K562 (cell line): ENCODE data around the gene AGA. TPM values are rescaled to one million over a fixed set of nuclear protein-coding genes. Genes with fewer than 3 reads are reported as not detected.

ENCODE experiments used
- ATAC-seq: fragments of 200-7000 bp; cut with Tn5 transposase; 3 replicates; pipeline ENCODE4 v1.9.1; 2020; ENCODE audit warnings: moderate library complexity
- BruUV-seq: library from RNA; stranded (reverse); fragments of 400-500 nt; replicated peaks from 2 replicates; lab custom pipeline; 2021; lab: Mats Ljungman, UMichigan
- CTCF ChIA-PET: fragments of 300-600 bp; formaldehyde crosslinking; extraction: SDS; loops from one replicate; lab custom pipeline; 2021; ENCODE audit warnings: low intra/inter-chr PET ratio; lab: Yijun Ruan, JAX
- POLR2A ChIA-PET: fragments of 300-600, 350-650 bp; sonication (Branson Sonifier 250); formaldehyde crosslinking; extraction: SDS; loops from one replicate; lab custom pipeline; 2021; ENCODE audit warnings: antibody characterized with exemption, inconsistent platforms; lab: Yijun Ruan, JAX
- DNase-seq, 4 experiments: peaks; one replicate each; pipeline versions ENCODE4 v3.0.0 to v3.0.0-alpha.2; 2011 to 2018; ENCODE audit warnings: low spot score in 3 of 4, mixed read lengths in 3 of 4; ENCODE audit errors: extremely low read depth in 1 of 4
- FAIRE-seq: peaks from 2 replicates; lab custom pipeline; 2011; peaks lifted over from hg19 to GRCh38; lab: Jason Lieb, UNC
- H2AFZ ChIP-seq: 2 replicates; pipeline ENCODE4 v1.6.0; 2011; ENCODE audit warnings: low read depth, low read length, control low read depth, inconsistent platforms
- H3K27ac ChIP-seq: fragments of 200-600 bp; 3 replicates; pipeline ENCODE4 v1.8.0; 2011; ENCODE audit warnings: low read depth, mild to moderate bottlenecking, control low read depth, inconsistent platforms, low read length, moderate library complexity, mixed read lengths; ENCODE audit errors: extremely low read depth
- H3K27me3 ChIP-seq, 2 experiments: fragments of 300-600 bp in 1 of 2; 2 replicates in 1 of 2; 3 replicates in 1 of 2; pipeline versions ENCODE4 v1.6.0 to v1.8.0; 2011; ENCODE audit warnings: inconsistent platforms in 2 of 2, low read length in 2 of 2, mild to moderate bottlenecking in 1 of 2, mixed read lengths in 1 of 2, moderate library complexity in 1 of 2; ENCODE audit not compliant: control insufficient read depth in 2 of 2, insufficient read depth in 2 of 2
- H3K36me3 ChIP-seq: fragments of 300-600 bp; 3 replicates; pipeline ENCODE4 v1.8.0; 2011; ENCODE audit warnings: mild to moderate bottlenecking, low read length, inconsistent platforms; ENCODE audit not compliant: control insufficient read depth, insufficient read depth
- H3K4me1 ChIP-seq, 2 experiments: fragments of 200-600 bp in 1 of 2; replicated peaks in 1 of 2; 2 replicates in 1 of 2; 3 replicates in 1 of 2; pipeline versions ENCODE4 v1.5.1 to v1.8.0; 2011; ENCODE audit warnings: inconsistent platforms in 2 of 2, low read length in 2 of 2, mild to moderate bottlenecking in 1 of 2, mixed read lengths in 1 of 2, moderate library complexity in 1 of 2; ENCODE audit not compliant: control insufficient read depth in 2 of 2, insufficient read depth in 2 of 2
- H3K4me2 ChIP-seq: 2 replicates; pipeline ENCODE4 v1.6.1; 2011; ENCODE audit warnings: low read length, control low read depth, inconsistent platforms, mixed read lengths; ENCODE audit not compliant: insufficient read depth
- H3K4me3 ChIP-seq: fragments of 200-600 bp; sonication (generic), shearing (Covaris generic); 2 replicates; pipeline ENCODE4 v1.5.1; 2016; ENCODE audit warnings: control low read depth, inconsistent platforms
- H3K79me2 ChIP-seq: fragments of 200-600 bp; 3 replicates; pipeline ENCODE4 v1.8.0; 2011; ENCODE audit warnings: low read length, inconsistent platforms; ENCODE audit not compliant: control insufficient read depth, insufficient read depth
- H3K9ac ChIP-seq, 2 experiments: 2 replicates each; pipeline versions ENCODE4 v1.6.0 to v1.6.1; 2011; ENCODE audit warnings: low read depth in 2 of 2, low read length in 2 of 2, control low read depth in 1 of 2, inconsistent platforms in 1 of 2, mild to moderate bottlenecking in 1 of 2, mixed read lengths in 1 of 2; ENCODE audit not compliant: insufficient read depth in 1 of 2
- H3K9me1 ChIP-seq: one replicate; pipeline ENCODE4 v1.6.0; 2011; ENCODE audit warnings: inconsistent platforms, mild to moderate bottlenecking, low read length, moderate library complexity; ENCODE audit not compliant: control insufficient read depth, insufficient read depth
- H3K9me3 ChIP-seq: replicated peaks from 2 replicates; pipeline ENCODE4 v1.5.1; 2011; ENCODE audit warnings: low read depth, low read length, inconsistent platforms; ENCODE audit not compliant: control insufficient read depth, insufficient read depth
- H4K20me1 ChIP-seq: replicated peaks from 2 replicates; pipeline ENCODE4 v1.6.1; 2011; ENCODE audit warnings: low read length, inconsistent platforms, mixed read lengths; ENCODE audit not compliant: control insufficient read depth, insufficient read depth
- ATF1 ChIP-seq, 2 experiments: fragments of 450-650 bp in 1 of 2; IDR thresholded peaks; 2 replicates each; pipeline ENCODE4 v1.6.1; 2016; ENCODE audit warnings: missing compliant biosample characterization in 1 of 2, missing genetic modification characterization in 1 of 2
- CC2D1A ChIP-seq: fragments of 450-650 bp; IDR thresholded peaks from 2 replicates; pipeline ENCODE4 v1.6.1; 2017; ENCODE audit warnings: mild to moderate bottlenecking
- ERF ChIP-seq: fragments of 450-650 bp; formaldehyde crosslinking; IDR thresholded peaks from 2 replicates; pipeline ENCODE4 v1.4.0; 2020; ENCODE audit warnings: mild to moderate bottlenecking, mixed read lengths
- GTF2A2 ChIP-seq: IDR thresholded peaks from 2 replicates; pipeline ENCODE4 v1.6.1; 2016; ENCODE audit warnings: mild to moderate bottlenecking, missing genetic modification characterization, missing compliant biosample characterization
- HDAC8 ChIP-seq: fragments of 450-650 bp; IDR thresholded peaks from 2 replicates; pipeline ENCODE4 v1.6.1; 2016; ENCODE audit warnings: mild to moderate bottlenecking, missing genetic modification characterization, moderate library complexity, missing compliant biosample characterization
- HMG20B ChIP-seq: fragments of 250-450 bp; sonication (Bioruptor Pico); IDR thresholded peaks from 2 replicates; pipeline ENCODE4 v1.5.0; 2021; ENCODE audit warnings: mild to moderate bottlenecking
- HNRNPH1 ChIP-seq: fragments of 200-400 bp; formaldehyde crosslinking; optimal IDR thresholded peaks from 2 replicates; pipeline ENCODE3; 2017; ENCODE audit warnings: low read depth, mild to moderate bottlenecking, low read length, moderate library complexity
- MTA3 ChIP-seq: fragments of 450-650 bp; formaldehyde crosslinking; IDR thresholded peaks from 2 replicates; pipeline ENCODE4 v1.6.1; 2017; ENCODE audit warnings: mild to moderate bottlenecking, borderline replicate concordance
- NFE2 ChIP-seq: IDR thresholded peaks from 2 replicates; pipeline ENCODE4 v1.6.1; 2014; ENCODE audit warnings: antibody characterized with exemption, low read depth
- NR4A1 ChIP-seq, 2 experiments: fragments of 250-450 bp in 1 of 2; fragments of 450-650 bp in 1 of 2; sonication (Bioruptor Pico) in 1 of 2; IDR thresholded peaks; 2 replicates each; pipeline versions ENCODE4 v1.4.0 to v1.6.1; 2016 to 2020; ENCODE audit warnings: mild to moderate bottlenecking in 2 of 2, missing compliant biosample characterization in 1 of 2, missing genetic modification characterization in 1 of 2, moderate library complexity in 1 of 2
- SAP30 ChIP-seq: fragments of 200-600 bp; sonication (generic); IDR thresholded peaks from 2 replicates; pipeline ENCODE4 v1.6.1; 2012; ENCODE audit warnings: borderline replicate concordance, low read depth, mild to moderate bottlenecking, moderate library complexity, low read length, control low read depth, inconsistent platforms; ENCODE audit not compliant: insufficient read depth, poor library complexity, severe bottlenecking
- TFAM ChIP-seq: fragments of 250-450 bp; sonication (Bioruptor Pico); conservative IDR thresholded peaks from 2 replicates; pipeline ENCODE4 v1.5.0; 2021; ENCODE audit warnings: mild to moderate bottlenecking, moderate library complexity
- ZNF778 ChIP-seq: fragments of 450-650 bp; formaldehyde crosslinking; IDR thresholded peaks from 2 replicates; pipeline ENCODE4 v1.4.0; 2020; ENCODE audit warnings: mild to moderate bottlenecking, moderate library complexity
- WGBS: fragments of 100-300 bp; shearing (Covaris generic); methylation state at CpG from one replicate; pipeline ENCODE4 v1.1.6; 2016; ENCODE audit warnings: low coverage, mixed read lengths; ENCODE audit not compliant: insufficient coverage; ENCODE audit errors: missing lambda C conversion rate; 5-methylcytosine and 5-hydroxymethylcytosine counted together
- in situ Hi-C: fragments of 300-500 bp; cut with MboI; formaldehyde crosslinking; loops from 4 replicates; pipeline ENCODE4 v1.15.0; 2018; ENCODE audit warnings: inconsistent platforms, mixed read lengths
- intact Hi-C: fragments of 100-400 bp; cut with micrococcal nuclease; formaldehyde crosslinking; loops from 2 replicates; pipeline ENCODE4 v1.14.2; 2022
- polyA plus RNA-seq, 8 experiments: library from polyadenylated mRNA; depleted of rRNA in 4 of 8; stranded (reverse) in 5 of 8; unstranded in 3 of 8; fragments of >200 nt; fragmentation: Nextera tagmentation in 2 of 8; fragmentation: Illumina TruSeq in 1 of 8; extraction: Ambion mirVana in 2 of 8; extraction: Trizol in 1 of 8; gene quantifications; 2 replicates each; pipeline versions ENCODE4 v1.2.1 to v1.2.3, GENCODE V29; 2011 to 2014; ENCODE audit warnings: inconsistent platforms in 1 of 8, missing spikeins in 1 of 8
- total RNA-seq, 7 experiments: library from RNA; depleted of rRNA in 6 of 7; stranded (reverse); fragments of >200 nt in 6 of 7; fragmentation: Illumina TruSeq in 2 of 7; extraction: Trizol in 2 of 7; gene quantifications; 2 replicates each; pipeline versions ENCODE4 v1.2.1 to v1.2.3, GENCODE V29; 2011 to 2021; ENCODE audit warnings: low replicate concordance in 1 of 7
- TF ChIP-seq, protein P1 (sequence below): sonication (generic); formaldehyde crosslinking; IDR thresholded peaks from 2 replicates; pipeline ENCODE4 v1.9.0; 2022; ENCODE audit warnings: mild to moderate bottlenecking, missing genetic modification reagents
- TF ChIP-seq, protein P2 (sequence below): sonication (generic); IDR thresholded peaks from 2 replicates; pipeline ENCODE4 v1.6.1; 2016
- TF ChIP-seq, protein P3 (sequence below), 2 experiments: fragments of 450-650 bp in 1 of 2; sonication (generic) in 1 of 2; formaldehyde crosslinking; conservative IDR thresholded peaks; 2 replicates each; pipeline versions ENCODE4 v1.4.0 to v1.8.1; 2020 to 2022; ENCODE audit warnings: mild to moderate bottlenecking in 1 of 2, missing genetic modification reagents in 1 of 2

AGA gene
- total and polyA plus RNA-seq, 9 of the 15 experiments (the other 6 are each of a cell fraction or from before 2014, with no cell fraction given) = 8.5 to 25.0 (median 12.6) TPM

- Histone ChIP-seq H4K20me1 (no peaks in the 10 kb centered on the region), H3K4me1 (no peaks in the 10 kb centered on the region), H3K79me2 (no peaks in the 10 kb centered on the region), H3K4me3 (no peak overlapping the region), H2AFZ (no peak overlapping the region), H3K9ac (no peak overlapping the region), H3K9me3 (no peaks in the 10 kb centered on the region), H3K27ac (no peak overlapping the region), H3K9me1 (no peaks in the 10 kb centered on the region), H3K27me3 (peaks cover 4 to 5% of the 10 kb centered on the region in 2 experiments; a peak in 2 of 5 replicates), H3K36me3 (no peaks in the 10 kb centered on the region), H3K4me2 (no peak overlapping the region)
- FAIRE-seq = no peak
- CTCF ChIA-PET = no interaction called here
- TF ChIP-seq GTF2A2 (tag) (no peak), HDAC8 (no peak), NR4A1 (CRISPR knock-in tag; IDR thresholded peaks at IDR 0.05) (no peak), NR4A1 (tag; IDR thresholded peaks at IDR 0.05) (no peak), TFAM (CRISPR knock-in tag) (no peak), ATF1 (CRISPR knock-in tag; IDR thresholded peaks at IDR 0.05) (no peak), ATF1 (tag; IDR thresholded peaks at IDR 0.05) (no peak), HMG20B (CRISPR knock-in tag) (no peak), ERF (CRISPR knock-in tag) (no peak), HNRNPH1 (no peak), NFE2 (no peak), MTA3 (no peak), CC2D1A (no peak), ZNF778 (no peak), SAP30 (no peak)
- TF ChIP-seq, protein P1, sequence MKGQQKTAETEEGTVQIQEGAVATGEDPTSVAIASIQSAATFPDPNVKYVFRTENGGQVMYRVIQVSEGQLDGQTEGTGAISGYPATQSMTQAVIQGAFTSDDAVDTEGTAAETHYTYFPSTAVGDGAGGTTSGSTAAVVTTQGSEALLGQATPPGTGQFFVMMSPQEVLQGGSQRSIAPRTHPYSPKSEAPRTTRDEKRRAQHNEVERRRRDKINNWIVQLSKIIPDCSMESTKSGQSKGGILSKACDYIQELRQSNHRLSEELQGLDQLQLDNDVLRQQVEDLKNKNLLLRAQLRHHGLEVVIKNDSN (CRISPR knock-in tag) = no peak
- TF ChIP-seq, protein P2, sequence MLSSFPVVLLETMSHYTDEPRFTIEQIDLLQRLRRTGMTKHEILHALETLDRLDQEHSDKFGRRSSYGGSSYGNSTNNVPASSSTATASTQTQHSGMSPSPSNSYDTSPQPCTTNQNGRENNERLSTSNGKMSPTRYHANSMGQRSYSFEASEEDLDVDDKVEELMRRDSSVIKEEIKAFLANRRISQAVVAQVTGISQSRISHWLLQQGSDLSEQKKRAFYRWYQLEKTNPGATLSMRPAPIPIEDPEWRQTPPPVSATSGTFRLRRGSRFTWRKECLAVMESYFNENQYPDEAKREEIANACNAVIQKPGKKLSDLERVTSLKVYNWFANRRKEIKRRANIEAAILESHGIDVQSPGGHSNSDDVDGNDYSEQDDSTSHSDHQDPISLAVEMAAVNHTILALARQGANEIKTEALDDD = no peak
- TF ChIP-seq, protein P3, sequence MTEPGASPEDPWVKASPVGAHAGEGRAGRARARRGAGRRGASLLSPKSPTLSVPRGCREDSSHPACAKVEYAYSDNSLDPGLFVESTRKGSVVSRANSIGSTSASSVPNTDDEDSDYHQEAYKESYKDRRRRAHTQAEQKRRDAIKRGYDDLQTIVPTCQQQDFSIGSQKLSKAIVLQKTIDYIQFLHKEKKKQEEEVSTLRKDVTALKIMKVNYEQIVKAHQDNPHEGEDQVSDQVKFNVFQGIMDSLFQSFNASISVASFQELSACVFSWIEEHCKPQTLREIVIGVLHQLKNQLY (CRISPR knock-in tag; conservative IDR thresholded peaks at IDR 0.05) = no peak
- in situ Hi-C loops = no loop called here
- DNase-seq = no peak
- no TSS peak for BruUV-seq
- ATAC-seq = no peak
- POLR2A ChIA-PET = no interaction called here
- 1% methylated on average over 8 of the region's 8 CpGs for WGBS
- intact Hi-C loops = no loop called here
Measured at GRCh38 chr4:177393236-177393635, 49.0 kb downstream of the AGA start.
